Endothelial cell of umbilical vein (primary cell): ENCODE measurements around the gene INO80D. TPM values are rescaled to one million over a fixed set of nuclear protein-coding genes. Genes with fewer than 3 reads are reported as not detected.

ENCODE experiments used
- BruUV-seq: library from RNA; stranded (reverse); fragments of 400-500 nt; replicated peaks from 2 replicates; lab custom pipeline; 2021; lab: Mats Ljungman, UMichigan
- CTCF ChIA-PET: fragments of 300-600, 350-600 bp; sonication (Branson Sonifier 250); formaldehyde crosslinking; loops from one replicate; lab custom pipeline; 2021; ENCODE audit warnings: antibody characterized with exemption, inconsistent platforms; lab: Charles Lee
- POLR2A ChIA-PET: fragments of 300-600, 350-600 bp; sonication (Branson Sonifier 250); formaldehyde crosslinking; loops from one replicate; lab custom pipeline; 2021; ENCODE audit warnings: antibody characterized with exemption, inconsistent platforms; lab: Charles Lee
- DNase-seq: peaks from one replicate; pipeline ENCODE4 v3.0.0-alpha.2; 2011; ENCODE audit warnings: low read depth, low spot score
- FAIRE-seq: peaks from 2 replicates; lab custom pipeline; 2011; peaks lifted over from hg19 to GRCh38; lab: Jason Lieb, UNC
- H2AFZ ChIP-seq: 2 replicates; pipeline ENCODE4 v1.6.0; 2012; ENCODE audit warnings: low read depth, low read length, control low read depth, inconsistent platforms
- H3K27ac ChIP-seq: 2 replicates; pipeline ENCODE4 v1.5.1; 2011; ENCODE audit warnings: low read depth, mild to moderate bottlenecking, control low read depth, low read length, moderate library complexity; ENCODE audit not compliant: insufficient read depth
- H3K27me3 ChIP-seq, 2 experiments: 2 replicates each; pipeline versions ENCODE4 v1.6.0 to v1.6.1; 2011; ENCODE audit warnings: low read length in 2 of 2, mixed read lengths in 1 of 2; ENCODE audit not compliant: control insufficient read depth in 2 of 2, insufficient read depth in 2 of 2
- H3K36me3 ChIP-seq, 2 experiments: 2 replicates in 1 of 2; 3 replicates in 1 of 2; pipeline ENCODE4 v1.5.1; 2011; ENCODE audit warnings: low read length in 2 of 2, mild to moderate bottlenecking in 1 of 2, moderate library complexity in 1 of 2; ENCODE audit not compliant: control insufficient read depth in 2 of 2, insufficient read depth in 2 of 2; ENCODE audit errors: extremely low read depth in 1 of 2
- H3K4me1 ChIP-seq: 3 replicates; pipeline ENCODE4 v1.5.1; 2011; ENCODE audit warnings: mild to moderate bottlenecking, low read length; ENCODE audit not compliant: control insufficient read depth, insufficient read depth; ENCODE audit errors: extremely low read depth
- H3K4me2 ChIP-seq: 2 replicates; pipeline ENCODE4 v1.6.1; 2011; ENCODE audit warnings: low read length, control low read depth, mixed read lengths; ENCODE audit not compliant: insufficient read depth
- H3K4me3 ChIP-seq, 3 experiments: fragments of 200-600 bp in 1 of 3; sonication (generic), shearing (Covaris generic) in 1 of 3; replicated peaks in 1 of 3; 2 replicates each; pipeline ENCODE4 v1.5.1; 2011 to 2016; ENCODE audit warnings: control low read depth in 3 of 3, low read length in 3 of 3, mild to moderate bottlenecking in 2 of 3, inconsistent platforms in 1 of 3, low read depth in 1 of 3, moderate library complexity in 1 of 3; ENCODE audit not compliant: insufficient read depth in 1 of 3
- H3K79me2 ChIP-seq: 2 replicates; pipeline ENCODE4 v1.6.0; 2012; ENCODE audit warnings: low read length, inconsistent platforms; ENCODE audit not compliant: control insufficient read depth, insufficient read depth
- H3K9ac ChIP-seq: replicated peaks from 2 replicates; pipeline ENCODE3; 2011; ENCODE audit warnings: low read length, control low read depth; ENCODE audit not compliant: insufficient read depth; ENCODE audit errors: extremely low read depth
- H3K9me1 ChIP-seq: replicated peaks from 3 replicates; pipeline ENCODE4 v1.6.0; 2011; ENCODE audit warnings: mild to moderate bottlenecking, low read length; ENCODE audit not compliant: control insufficient read depth, insufficient read depth; ENCODE audit errors: extremely low read depth
- H3K9me3 ChIP-seq: replicated peaks from 2 replicates; pipeline ENCODE4 v1.5.1; 2012; ENCODE audit warnings: low read length, inconsistent platforms; ENCODE audit not compliant: control insufficient read depth, insufficient read depth
- H4K20me1 ChIP-seq: replicated peaks from 2 replicates; pipeline ENCODE3; 2011; ENCODE audit warnings: mild to moderate bottlenecking, low read length; ENCODE audit not compliant: control insufficient read depth, insufficient read depth; ENCODE audit errors: extremely low read depth
- CTCF ChIP-seq, 2 donors: IDR thresholded peaks; 1 replicate in 1 of 2; 2 replicates in 1 of 2; pipeline ENCODE4 v1.5.1; 2011; ENCODE audit warnings: low read length in 2 of 2, mild to moderate bottlenecking in 2 of 2, moderate library complexity in 2 of 2, control low read depth in 1 of 2, inconsistent platforms in 1 of 2, low read depth in 1 of 2; ENCODE audit not compliant: insufficient read depth in 1 of 2; ENCODE audit errors: extremely low read depth in 1 of 2
- GATA2 ChIP-seq: IDR thresholded peaks from 2 replicates; pipeline ENCODE4 v1.7.0; 2011; ENCODE audit warnings: low read depth, mild to moderate bottlenecking, moderate library complexity, mixed read lengths, low read length; ENCODE audit not compliant: insufficient read length, insufficient read depth
- JUN ChIP-seq: IDR thresholded peaks from 2 replicates; pipeline ENCODE4 v1.6.1; 2011; ENCODE audit warnings: borderline replicate concordance, low read depth; ENCODE audit not compliant: insufficient read length, insufficient read depth
- MAX ChIP-seq: IDR thresholded peaks from 2 replicates; pipeline ENCODE4 v1.6.1; 2011; ENCODE audit not compliant: insufficient read depth, insufficient read length
- MYC ChIP-seq: IDR thresholded peaks from one replicate; pipeline ENCODE4 v1.6.1; 2011; ENCODE audit warnings: mild to moderate bottlenecking, low read depth, low read length
- POLR2A ChIP-seq: IDR thresholded peaks from 2 replicates; pipeline ENCODE4 v1.6.1; 2012; ENCODE audit warnings: low read depth, mild to moderate bottlenecking, control low read depth, low read length
- POLR2AphosphoS5 ChIP-seq: IDR thresholded peaks from 2 replicates; pipeline ENCODE4 v1.6.1; 2012; ENCODE audit warnings: low read depth, mild to moderate bottlenecking, control low read depth, low read length, moderate library complexity; ENCODE audit not compliant: insufficient read depth
- dilution Hi-C: fragments of 300-500 bp; cut with MboI; formaldehyde crosslinking; loops from one replicate; pipeline ENCODE4 v1.15.0; 2019; ENCODE audit warnings: low sequenced_read_pairs; ENCODE audit not compliant: extremely low pct_ligation_motif_present
- intact Hi-C: fragments of 100-400 bp; cut with micrococcal nuclease; formaldehyde crosslinking; loops from one replicate; pipeline ENCODE4 v1.10.0; 2022
- polyA plus RNA-seq, 4 experiments: library from polyadenylated mRNA; depleted of rRNA in 3 of 4; stranded (reverse) in 3 of 4; unstranded in 1 of 4; fragments of >200 nt; gene quantifications; 2 replicates each; pipeline versions ENCODE4 v1.2.1 to v1.2.3, GENCODE V29; 2011 to 2012; ENCODE audit warnings: missing spikeins in 1 of 4
- total RNA-seq: library from RNA; stranded (reverse); gene quantifications from 2 replicates; pipeline ENCODE4 v1.2.3, GENCODE V29; 2021

Gene INO80D
- total and polyA plus RNA-seq, 2 donors (not counting 3 experiments of a cell fraction or from before 2014, with no cell fraction given): 2.9 to 20.3 TPM

GRCh38 chr2:206092297-206092696 is 6.3 kb upstream of the INO80D start:
- H4K20me1 ChIP-seq: no peaks in the 10 kb centered on the region
- H3K4me2 ChIP-seq: no peak overlapping the region
- no peaks in the 10 kb centered on the region for H3K9me1 ChIP-seq
- H3K9me3 ChIP-seq: no peaks in the 10 kb centered on the region
- CTCF ChIA-PET: interaction anchor here (1.2 kb wide), 1 partner anchor 14 kb away, joined by 3 read pairs; no protein-coding TSS in a partner anchor
- no peak overlapping the region for H3K4me3 ChIP-seq
- H3K79me2 ChIP-seq: peaks cover 3% of the 10 kb centered on the region
- H3K9ac ChIP-seq: no peak overlapping the region
- no peaks in the 10 kb centered on the region for H3K36me3 ChIP-seq
- no peak for DNase-seq
- no peak for TF ChIP-seq MAX
- TF ChIP-seq CTCF (IDR thresholded peaks at IDR 0.05; ENCODE audit: extremely low read depth in 1 of 2, insufficient read depth in 1 of 2, low read depth in 1 of 2, low read length in 2 of 2): no peak
- no peak for TF ChIP-seq GATA2
- no peak for TF ChIP-seq POLR2A
- TF ChIP-seq MYC: no peak
- TF ChIP-seq JUN: no peak
- TF ChIP-seq POLR2AphosphoS5: no peak
- H2AFZ ChIP-seq: no peak overlapping the region
- BruUV-seq: no TSS peak
- no peak for FAIRE-seq
- no peaks in the 10 kb centered on the region for H3K27me3 ChIP-seq
- dilution Hi-C loops: no loop called here
- H3K27ac ChIP-seq: no peak overlapping the region
- peaks cover 2% of the 10 kb centered on the region for H3K4me1 ChIP-seq
- intact Hi-C loops: no loop called here
- POLR2A ChIA-PET: no interaction called here
